ENCODE results near the gene ORMDL2.
A peak's percentile ranks its signal among the peaks of the same experiment; 100 is the strongest.

The ORMDL2 gene

GRCh38 chr12:55797068-55797467 is 20.8 kb upstream of the ORMDL2 start:
- Histone ChIP-seq H3K4me3 (ENCODE audit: low read length) (no peak overlapping the region), H3K36me3 (replicated peaks; ENCODE audit: low read depth, low read length) (peaks cover 60% of the 10 kb centered on the region), H3K4me1 (ENCODE audit: low read length) (peaks cover 1% of the 10 kb centered on the region), H3K9ac (ENCODE audit: low read length) (no peak overlapping the region), H3K9me3 (ENCODE audit: insufficient read depth, low read length) (no peaks in the 10 kb centered on the region), H3K4me2 (ENCODE audit: low read length) (no peak overlapping the region), H3K79me2 (ENCODE audit: low read length) (peaks cover 9% of the 10 kb centered on the region), H2AFZ (ENCODE audit: low read depth, low read length) (no peak overlapping the region), H4K20me1 (ENCODE audit: insufficient read depth, low read length) (no peaks in the 10 kb centered on the region; the same call in 1 of the 2 replicates), H3K27ac (ENCODE audit: low read length) (no peak overlapping the region), H3K27me3 (ENCODE audit: low read depth, low read length) (no peaks in the 10 kb centered on the region)
- no peak for TF ChIP-seq EZH2phosphoT487 (IDR thresholded peaks at IDR 0.05; ENCODE audit: low read depth)
- TF ChIP-seq, protein P1, sequence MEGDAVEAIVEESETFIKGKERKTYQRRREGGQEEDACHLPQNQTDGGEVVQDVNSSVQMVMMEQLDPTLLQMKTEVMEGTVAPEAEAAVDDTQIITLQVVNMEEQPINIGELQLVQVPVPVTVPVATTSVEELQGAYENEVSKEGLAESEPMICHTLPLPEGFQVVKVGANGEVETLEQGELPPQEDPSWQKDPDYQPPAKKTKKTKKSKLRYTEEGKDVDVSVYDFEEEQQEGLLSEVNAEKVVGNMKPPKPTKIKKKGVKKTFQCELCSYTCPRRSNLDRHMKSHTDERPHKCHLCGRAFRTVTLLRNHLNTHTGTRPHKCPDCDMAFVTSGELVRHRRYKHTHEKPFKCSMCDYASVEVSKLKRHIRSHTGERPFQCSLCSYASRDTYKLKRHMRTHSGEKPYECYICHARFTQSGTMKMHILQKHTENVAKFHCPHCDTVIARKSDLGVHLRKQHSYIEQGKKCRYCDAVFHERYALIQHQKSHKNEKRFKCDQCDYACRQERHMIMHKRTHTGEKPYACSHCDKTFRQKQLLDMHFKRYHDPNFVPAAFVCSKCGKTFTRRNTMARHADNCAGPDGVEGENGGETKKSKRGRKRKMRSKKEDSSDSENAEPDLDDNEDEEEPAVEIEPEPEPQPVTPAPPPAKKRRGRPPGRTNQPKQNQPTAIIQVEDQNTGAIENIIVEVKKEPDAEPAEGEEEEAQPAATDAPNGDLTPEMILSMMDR (IDR thresholded peaks at IDR 0.05; ENCODE audit: low read depth, low read length), result peak; percentile 44

GRCh38 chr12:55797550-55797949 is 20.3 kb upstream of the ORMDL2 start:
- Histone ChIP-seq H2AFZ (ENCODE audit: low read depth, low read length) (no peak overlapping the region), H3K79me2 (ENCODE audit: low read length) (peaks cover 9% of the 10 kb centered on the region), H3K4me1 (ENCODE audit: low read length) (no peaks in the 10 kb centered on the region), H3K9ac (ENCODE audit: low read length) (no peak overlapping the region), H3K9me3 (ENCODE audit: insufficient read depth, low read length) (no peaks in the 10 kb centered on the region), H3K27me3 (ENCODE audit: low read depth, low read length) (no peaks in the 10 kb centered on the region), H3K4me2 (ENCODE audit: low read length) (no peak overlapping the region), H4K20me1 (ENCODE audit: insufficient read depth, low read length) (no peaks in the 10 kb centered on the region; the same call in 1 of the 2 replicates), H3K36me3 (replicated peaks; ENCODE audit: low read depth, low read length) (peaks cover 58% of the 10 kb centered on the region), H3K4me3 (ENCODE audit: low read length) (no peak overlapping the region), H3K27ac (ENCODE audit: low read length) (no peak overlapping the region)
- TF ChIP-seq EZH2phosphoT487 (IDR thresholded peaks at IDR 0.05; ENCODE audit: low read depth), result no peak
- TF ChIP-seq, protein P1 (IDR thresholded peaks at IDR 0.05; ENCODE audit: low read depth, low read length), result no peak

- H4K20me1 ChIP-seq (ENCODE audit: insufficient read depth, low read length), result peaks cover 30% of the 10 kb centered on the region
- no peaks in the 10 kb centered on the region for H3K9me3 ChIP-seq (ENCODE audit: insufficient read depth, low read length)
- no peak overlapping the region for H3K4me3 ChIP-seq (ENCODE audit: low read length)
- no peak overlapping the region for H3K9ac ChIP-seq (ENCODE audit: low read length)
- no peak overlapping the region for H3K4me2 ChIP-seq (ENCODE audit: low read length)
- no peaks in the 10 kb centered on the region for H3K4me1 ChIP-seq (ENCODE audit: low read length)
- H3K36me3 ChIP-seq (replicated peaks; ENCODE audit: low read depth, low read length), result peaks cover 36% of the 10 kb centered on the region
- TF ChIP-seq, protein P1 (IDR thresholded peaks at IDR 0.05; ENCODE audit: low read depth, low read length), result no peak
- TF ChIP-seq EZH2phosphoT487 (IDR thresholded peaks at IDR 0.05; ENCODE audit: low read depth), result no peak
- no peaks in the 10 kb centered on the region for H3K27me3 ChIP-seq (ENCODE audit: low read depth, low read length)
- peaks cover 94% of the 10 kb centered on the region for H3K79me2 ChIP-seq (ENCODE audit: low read length)
- no peak overlapping the region for H2AFZ ChIP-seq (ENCODE audit: low read depth, low read length)
- H3K27ac ChIP-seq (ENCODE audit: low read length), result no peak overlapping the region
Observed at GRCh38 chr12:55806982-55807381, 10.9 kb upstream of the ORMDL2 start.

- Histone ChIP-seq H3K27ac (ENCODE audit: low read length) (no peak overlapping the region), H3K27me3 (ENCODE audit: low read depth, low read length) (no peaks in the 10 kb centered on the region), H3K4me1 (ENCODE audit: low read length) (no peaks in the 10 kb centered on the region), H3K9me3 (ENCODE audit: insufficient read depth, low read length) (no peaks in the 10 kb centered on the region), H2AFZ (ENCODE audit: low read depth, low read length) (no peak overlapping the region), H3K36me3 (replicated peaks; ENCODE audit: low read depth, low read length) (peaks cover 40% of the 10 kb centered on the region), H3K79me2 (ENCODE audit: low read length) (peaks cover 100% of the 10 kb centered on the region), H3K4me3 (ENCODE audit: low read length) (no peak overlapping the region), H3K4me2 (ENCODE audit: low read length) (no peak overlapping the region), H4K20me1 (ENCODE audit: insufficient read depth, low read length) (peaks cover 37% of the 10 kb centered on the region), H3K9ac (ENCODE audit: low read length) (no peak overlapping the region)
- TF ChIP-seq, protein P1 (IDR thresholded peaks at IDR 0.05; ENCODE audit: low read depth, low read length), result no peak
- TF ChIP-seq EZH2phosphoT487 (IDR thresholded peaks at IDR 0.05; ENCODE audit: low read depth), result no peak
Observed at GRCh38 chr12:55809274-55809673, 8.6 kb upstream of the ORMDL2 start.

Measured in OCI-LY3 (cell line).